Hindlimb muscle (tissue), 1 donor: ENCODE results near the gene LILRA5. TPM values are rescaled to one million over a fixed set of nuclear protein-coding genes. Genes with fewer than 3 reads are reported as not detected.
"Not testable (repeated sequence)": the region's sequence is repeated elsewhere in the genome, so short reads cannot be mapped to it uniquely, and the experiment has no call there.

ENCODE experiments used
- DNase-seq: peaks from one replicate; pipeline ENCODE4 v3.0.0-alpha.2; 2013
- polyA plus RNA-seq: library from polyadenylated mRNA; unstranded; fragments of 120-200 nt; gene quantifications from one replicate; pipeline ENCODE4 v1.2.1, GENCODE V29; 2013; ENCODE audit not compliant: insufficient read length

Gene LILRA5
- polyA plus RNA-seq, 1 donor, result 0.56 TPM

DNA sequence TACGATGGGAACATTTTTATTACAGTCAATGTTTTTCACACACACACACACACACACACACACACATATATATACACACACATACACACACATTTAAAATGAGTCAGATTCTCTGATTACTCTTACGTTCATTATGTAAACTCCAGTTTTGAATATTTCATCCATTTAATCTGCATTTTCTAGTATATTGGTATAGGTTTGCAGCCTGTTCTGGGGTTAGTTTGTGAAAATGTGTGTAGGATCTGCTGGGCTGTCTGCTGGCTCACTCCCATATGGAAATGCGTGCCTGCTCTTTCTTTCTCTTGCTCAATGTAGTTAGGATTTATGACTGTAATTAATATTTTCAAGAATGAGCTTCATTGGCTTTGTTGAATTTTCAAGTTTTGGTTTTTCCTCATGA, 39.1 kb downstream of the LILRA5 start:
- no peak for DNase-seq

DNA sequence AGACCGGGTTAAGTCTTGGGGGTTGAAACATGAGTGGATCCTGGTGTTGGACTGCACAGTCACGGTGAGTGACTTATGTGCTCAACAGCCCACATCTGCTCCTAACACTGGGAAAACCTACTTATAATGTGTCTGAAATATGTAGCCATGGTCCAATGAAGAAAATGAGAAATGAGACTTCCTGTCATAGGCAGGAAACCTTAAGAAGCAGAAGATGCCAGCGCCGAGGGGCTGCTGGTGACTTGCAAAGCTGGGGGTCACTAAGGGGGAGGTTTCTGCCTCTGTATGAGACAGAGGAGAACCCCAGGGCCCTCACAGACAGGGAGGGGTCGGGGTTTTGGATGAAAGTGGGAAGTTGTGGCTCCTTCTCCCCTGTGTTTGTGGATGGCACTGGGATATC, 40.8 kb downstream of the LILRA5 start:
- not testable (repeated sequence) for DNase-seq

DNA sequence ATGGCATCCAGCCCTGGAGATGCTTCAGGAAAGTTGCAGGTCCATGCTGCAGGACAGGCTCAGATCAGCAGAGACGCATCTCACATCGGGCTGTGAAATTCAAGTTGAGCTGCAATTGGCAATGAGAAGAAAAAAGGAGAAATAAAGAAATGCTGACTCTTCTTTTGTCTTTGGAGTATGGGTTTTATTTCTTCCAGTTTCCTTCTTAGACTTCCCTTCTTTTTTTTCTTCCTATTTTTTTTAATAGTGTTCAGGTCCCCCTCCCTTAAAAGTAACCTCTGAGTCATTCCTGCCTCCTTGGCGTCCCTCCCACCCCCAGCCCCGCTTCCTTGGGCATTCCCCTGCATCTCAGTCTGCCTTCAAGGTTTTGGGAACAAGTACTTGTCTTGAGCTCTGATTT, 41.4 kb downstream of the LILRA5 start:
- not testable (repeated sequence) for DNase-seq

DNA sequence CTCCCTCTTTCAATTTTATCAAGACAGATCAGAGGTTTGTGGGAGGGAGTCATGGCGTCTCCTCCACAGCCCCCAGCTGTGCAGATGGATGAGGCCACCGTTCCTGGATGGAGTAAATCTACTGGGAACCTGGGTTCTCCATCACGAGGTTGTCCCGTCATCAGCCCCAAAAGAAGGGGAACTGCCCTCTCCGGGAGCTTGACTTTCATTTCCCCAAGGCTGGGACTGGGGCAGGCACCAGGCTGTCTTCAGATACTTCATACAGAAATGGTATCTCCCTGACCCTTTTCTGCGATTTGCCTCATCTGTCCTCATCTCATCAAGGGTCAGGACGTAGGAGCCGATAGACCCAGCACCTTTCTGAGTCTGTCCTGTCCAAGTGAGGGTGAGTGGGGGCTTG, 41.9 kb downstream of the LILRA5 start:
- no peak for DNase-seq

DNA sequence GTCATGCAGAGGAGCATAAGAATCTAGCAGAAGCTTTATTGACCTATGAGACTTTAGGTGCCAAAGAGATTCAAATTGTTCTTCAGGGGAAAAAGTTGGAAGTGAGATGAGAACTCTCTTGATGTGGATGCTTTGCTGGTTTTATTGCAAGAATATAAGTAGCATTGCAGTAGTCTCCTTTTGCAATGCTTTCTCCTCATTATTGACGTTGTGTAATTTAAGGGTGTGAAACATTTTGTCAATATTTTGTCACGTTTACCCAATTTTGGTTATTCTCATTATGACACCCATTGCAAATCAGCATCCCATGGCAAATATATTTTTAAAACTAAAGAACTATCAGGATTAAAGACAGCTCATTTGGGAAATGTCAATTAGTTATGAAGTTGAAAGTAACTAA, 44.0 kb downstream of the LILRA5 start:
- DNase-seq, result no peak

DNA sequence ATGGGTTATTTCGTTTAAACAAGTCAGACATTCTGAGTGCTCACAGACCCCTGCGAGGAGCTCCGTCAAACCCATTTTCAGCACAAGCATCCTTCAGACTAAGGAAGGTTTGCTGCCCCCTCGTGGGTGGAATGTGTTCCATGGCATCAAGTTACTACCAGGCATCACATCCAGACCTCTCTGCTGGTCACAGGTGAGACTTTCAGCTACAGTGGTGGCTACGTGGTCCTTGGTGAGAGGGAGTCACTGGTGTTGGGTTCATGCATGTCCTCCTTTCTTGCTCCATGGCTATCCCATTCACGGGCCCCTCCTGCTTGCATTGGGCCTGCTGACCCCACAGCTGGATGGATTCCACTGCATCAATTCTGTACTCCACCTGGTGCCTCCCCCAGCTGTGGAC, 46.8 kb downstream of the LILRA5 start:
- DNase-seq, result peak; percentile 36

DNA sequence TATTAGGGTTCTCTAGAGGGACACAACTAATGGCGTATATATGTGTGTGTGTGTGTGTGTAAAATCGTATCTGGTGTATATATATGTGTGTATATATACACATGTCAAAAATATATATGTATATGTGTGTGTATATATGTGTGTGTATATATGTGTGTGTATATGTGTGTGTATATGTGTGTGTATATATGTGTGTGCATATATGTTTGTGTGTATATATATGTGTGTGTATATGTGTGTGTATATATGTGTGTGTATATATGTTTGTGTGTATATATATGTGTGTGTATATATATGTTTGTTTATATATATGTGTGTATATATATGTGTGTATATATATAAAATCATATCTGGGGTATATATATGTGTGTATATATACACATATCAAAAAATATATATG, 50.5 kb downstream of the LILRA5 start:
- DNase-seq, result no peak

DNA sequence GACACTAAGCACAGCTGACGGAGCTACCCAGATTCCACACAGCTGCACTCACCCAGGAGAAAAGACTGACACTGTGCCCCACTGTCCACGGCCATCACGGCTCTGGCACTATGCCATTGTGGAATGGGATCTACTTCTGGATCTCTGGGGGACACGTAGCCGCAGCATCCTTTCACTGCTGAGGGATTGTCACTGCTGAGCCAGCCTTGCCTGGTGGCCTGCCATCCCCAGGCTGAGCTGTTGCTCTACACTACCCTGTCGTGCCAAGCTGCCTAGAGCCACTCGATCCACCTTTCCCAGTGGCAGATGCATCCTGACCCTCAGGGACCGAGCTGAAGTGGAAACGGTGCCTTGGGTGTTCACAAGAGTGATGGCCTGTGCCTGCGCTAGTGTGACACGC, 50.9 kb downstream of the LILRA5 start:
- no peak for DNase-seq

DNA sequence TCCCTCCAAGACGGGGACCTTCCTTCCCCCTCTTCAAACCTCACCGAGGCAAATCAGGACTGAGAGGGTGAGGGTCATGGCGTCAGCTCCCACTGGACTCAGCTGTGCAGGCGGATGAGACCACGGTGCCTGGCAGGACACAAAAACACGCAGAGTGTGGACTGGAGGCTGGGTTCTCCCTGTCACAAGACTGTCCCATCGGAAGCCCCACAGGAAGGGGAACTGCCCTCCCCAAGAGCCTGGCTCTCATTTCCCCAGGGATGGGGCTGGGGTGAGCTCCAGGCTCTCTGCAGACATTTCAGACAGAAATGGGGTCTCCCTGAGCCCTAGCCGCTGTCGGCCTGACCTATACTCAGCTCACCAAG, 55.9 kb downstream of the LILRA5 start, which contains the start of gene LILRB5:
LILRB5 (minus strand) TSS at position 158 of the 365 bp plus-strand sequence; CDS start at position 78, 80 bp downstream.
- DNase-seq, result no peak

Other genes starting within 250 kb of the LILRA5 start
- not detected for gene VSTM1, start 249.3 kb downstream of the LILRA5 start, polyA plus RNA-seq
- gene TARM1, start 231.8 kb downstream of the LILRA5 start, polyA plus RNA-seq, result not detected
- gene OSCAR, start 212.4 kb downstream of the LILRA5 start, polyA plus RNA-seq, result 0.65 TPM
- gene NDUFA3, start 210.3 kb downstream of the LILRA5 start, polyA plus RNA-seq, result 112 TPM
- 16.7 TPM for gene TFPT, start 197.5 kb downstream of the LILRA5 start, polyA plus RNA-seq
- gene PRPF31, start 197.4 kb downstream of the LILRA5 start, polyA plus RNA-seq, result 55.9 TPM
- 37.7 TPM for gene CNOT3, start 175.4 kb downstream of the LILRA5 start, polyA plus RNA-seq
- 11.1 TPM for gene LENG1, start 153.4 kb downstream of the LILRA5 start, polyA plus RNA-seq
- gene TMC4, start 140.0 kb downstream of the LILRA5 start, polyA plus RNA-seq, result 5.7 TPM
- 28.9 TPM for gene MBOAT7, start 123.6 kb downstream of the LILRA5 start, polyA plus RNA-seq
- 35.0 TPM for gene TSEN34, start 121.9 kb downstream of the LILRA5 start, polyA plus RNA-seq
- gene RPS9, start 112.3 kb downstream of the LILRA5 start, polyA plus RNA-seq, result 2,238 TPM
- gene LILRB3, start 90.2 kb downstream of the LILRA5 start, polyA plus RNA-seq, result 3.8 TPM
- 2.0 TPM for gene LILRA6, start 70.4 kb downstream of the LILRA5 start, polyA plus RNA-seq
- gene LILRB5, start 55.9 kb downstream of the LILRA5 start, polyA plus RNA-seq, result 7.1 TPM
- 2.7 TPM for gene LILRB2, start 32.1 kb downstream of the LILRA5 start, polyA plus RNA-seq
- 0.14 TPM for gene LILRA4, start 26.0 kb upstream of the LILRA5 start, polyA plus RNA-seq
- gene LAIR1, start 51.8 kb upstream of the LILRA5 start, polyA plus RNA-seq, result 10.0 TPM
- 3.2 TPM for gene TTYH1, start 102.3 kb upstream of the LILRA5 start, polyA plus RNA-seq
- 121 TPM for gene LENG8, start 136.0 kb upstream of the LILRA5 start, polyA plus RNA-seq
- gene LENG9, start 150.6 kb upstream of the LILRA5 start, polyA plus RNA-seq, result 2.2 TPM
- 32.7 TPM for gene CDC42EP5, start 160.1 kb upstream of the LILRA5 start, polyA plus RNA-seq
- gene LAIR2, start 189.7 kb upstream of the LILRA5 start, polyA plus RNA-seq, result not detected